Activated T-cell treated with anti-CD3 and anti-CD28 coated beads for 48 hours (primary cell): ENCODE data around the gene CXCL17.
A peak's percentile ranks its signal among the peaks of the same experiment; 100 is the strongest.

Experiments
- DNase-seq: peaks from one replicate; pipeline ENCODE4 v3.0.0-alpha.2; 2020; ENCODE audit warnings: low read depth

The CXCL17 gene

GRCh38 chr19:42423462-42424344 lies 19.0 kb downstream of the CXCL17 start:
- peak; percentile 91 for DNase-seq

- peak; percentile 42 for DNase-seq
Observed at GRCh38 chr19:42422901-42423461, 19.8 kb downstream of the CXCL17 start.

GRCh38 chr19:42422092-42422900 lies 20.4 kb downstream of the CXCL17 start:
- no peak for DNase-seq

GRCh38 chr19:42421591-42422031 lies 21.1 kb downstream of the CXCL17 start:
- no peak for DNase-seq

- no peak for DNase-seq
Observed at GRCh38 chr19:42421101-42421500, 21.6 kb downstream of the CXCL17 start.

GRCh38 chr19:42420055-42420544 lies 22.6 kb downstream of the CXCL17 start:
- DNase-seq, result peak; percentile 71

- DNase-seq, result no peak
Observed at GRCh38 chr19:42419309-42419708, 23.4 kb downstream of the CXCL17 start.

GRCh38 chr19:42412661-42413076 lies 30.1 kb downstream of the CXCL17 start:
- DNase-seq, result no peak

- no peak for DNase-seq
Observed at GRCh38 chr19:42412227-42412626, 30.5 kb downstream of the CXCL17 start.

GRCh38 chr19:42411581-42412178 lies 31.1 kb downstream of the CXCL17 start:
- DNase-seq, result no peak

- no peak for DNase-seq
Observed at GRCh38 chr19:42410371-42410770, 32.4 kb downstream of the CXCL17 start.

GRCh38 chr19:42409477-42409876 lies 33.3 kb downstream of the CXCL17 start:
- DNase-seq, result no peak

GRCh38 chr19:42407816-42408175 lies 35.0 kb downstream of the CXCL17 start:
- DNase-seq, result no peak

GRCh38 chr19:42407085-42407815 lies 35.5 kb downstream of the CXCL17 start:
- no peak for DNase-seq

GRCh38 chr19:42406111-42406510 lies 36.6 kb downstream of the CXCL17 start:
- DNase-seq, result no peak

GRCh38 chr19:42403586-42403985 lies 39.2 kb downstream of the CXCL17 start:
- DNase-seq, result no peak

- no peak for DNase-seq
Observed at GRCh38 chr19:42402376-42403116, 40.2 kb downstream of the CXCL17 start.

GRCh38 chr19:42401365-42402303 lies 41.1 kb downstream of the CXCL17 start:
- DNase-seq, result peak; percentile 66

GRCh38 chr19:42400404-42400803 lies 42.3 kb downstream of the CXCL17 start:
- no peak for DNase-seq
